PC-3 (cell line): ENCODE measurements around the gene SARNP.

Experiments used
- CTCF ChIP-seq: fragments of 300-600 bp; sonication (generic); conservative IDR thresholded peaks from 2 replicates; pipeline ENCODE4 v1.5.1; 2017; ENCODE audit warnings: antibody characterized with exemption, low read depth, mild to moderate bottlenecking, low read length
- EZH2 ChIP-seq: fragments of 300-600 bp; sonication (generic); IDR thresholded peaks from one replicate; pipeline ENCODE4 v1.6.1; 2017; ENCODE audit warnings: antibody characterized with exemption, mild to moderate bottlenecking, low read length; ENCODE audit not compliant: unreplicated experiment

DNA sequence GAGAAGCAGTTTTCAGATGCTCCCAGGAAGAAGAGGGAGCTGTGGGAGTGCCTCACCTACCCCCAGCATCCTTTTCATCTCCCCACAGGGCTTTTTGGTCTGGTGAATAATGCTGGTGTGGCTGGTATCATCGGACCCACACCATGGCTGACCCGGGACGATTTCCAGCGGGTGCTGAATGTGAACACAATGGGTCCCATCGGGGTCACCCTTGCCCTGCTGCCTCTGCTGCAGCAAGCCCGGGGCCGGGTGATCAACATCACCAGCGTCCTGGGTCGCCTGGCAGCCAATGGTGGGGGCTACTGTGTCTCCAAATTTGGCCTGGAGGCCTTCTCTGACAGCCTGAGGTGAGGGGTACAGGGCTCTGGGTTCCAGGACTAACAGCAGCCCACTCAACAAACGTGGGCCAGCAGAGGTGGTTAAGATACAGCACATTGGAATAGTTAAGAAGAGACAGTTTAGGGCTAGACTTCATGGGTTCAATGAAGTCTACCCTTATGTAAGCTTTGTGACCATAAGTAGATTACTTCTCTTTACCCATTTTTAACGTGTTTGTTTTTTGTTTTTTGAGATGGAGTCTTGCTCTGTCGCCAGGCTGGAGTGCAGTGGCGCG is 95.8 kb downstream of the SARNP start:
- TF ChIP-seq CTCF (no peak), EZH2 (no peak)
